ENCODE results near the gene DEFB128.
"Not testable (repeated sequence)": the region's sequence is repeated elsewhere in the genome, so short reads cannot be mapped to it uniquely, and the experiment has no call there.

Gene DEFB128

GRCh38 chr20:208942-209566 is 19.5 kb upstream of the DEFB128 start:
- no peak overlapping the region for H3K27ac ChIP-seq
- TF ChIP-seq CTCF (IDR thresholded peaks at IDR 0.05) = peak; percentile 78
- no peak for TF ChIP-seq ZFX (IDR thresholded peaks at IDR 0.05; ENCODE audit: borderline replicate concordance)

GRCh38 chr20:203630-204029 is 14.1 kb upstream of the DEFB128 start:
- H3K27ac ChIP-seq = not testable (repeated sequence)

- H3K27ac ChIP-seq = no peak overlapping the region
- TF ChIP-seq CTCF (IDR thresholded peaks at IDR 0.05) (no peak), ZFX (IDR thresholded peaks at IDR 0.05; ENCODE audit: borderline replicate concordance) (no peak)
These were observed 10.5 kb upstream of the DEFB128 start for GRCh38 chr20:199996-200395.

- no peak for TF ChIP-seq CTCF (IDR thresholded peaks at IDR 0.05)
- no peak for TF ChIP-seq ZFX (IDR thresholded peaks at IDR 0.05; ENCODE audit: borderline replicate concordance)
- H3K27ac ChIP-seq = no peak overlapping the region
These were observed 8.7 kb upstream of the DEFB128 start for GRCh38 chr20:198225-198624.

GRCh38 chr20:187733-188132 is 1.8 kb downstream of the DEFB128 start:
- H3K27ac ChIP-seq = no peak overlapping the region
- TF ChIP-seq ZFX (IDR thresholded peaks at IDR 0.05; ENCODE audit: borderline replicate concordance) = no peak
- TF ChIP-seq CTCF (IDR thresholded peaks at IDR 0.05) = no peak

GRCh38 chr20:184288-184687 is 5.2 kb downstream of the DEFB128 start:
- no peak overlapping the region for H3K27ac ChIP-seq
- TF ChIP-seq ZFX (IDR thresholded peaks at IDR 0.05; ENCODE audit: borderline replicate concordance) (no peak), CTCF (IDR thresholded peaks at IDR 0.05) (no peak)

GRCh38 chr20:168876-169275 is 20.6 kb downstream of the DEFB128 start:
- TF ChIP-seq ZFX (IDR thresholded peaks at IDR 0.05; ENCODE audit: borderline replicate concordance) = no peak
- TF ChIP-seq CTCF (IDR thresholded peaks at IDR 0.05) = no peak
- H3K27ac ChIP-seq = no peak overlapping the region

GRCh38 chr20:164618-165017 is 24.9 kb downstream of the DEFB128 start:
- H3K27ac ChIP-seq = no peak overlapping the region
- TF ChIP-seq CTCF (IDR thresholded peaks at IDR 0.05) (no peak), ZFX (IDR thresholded peaks at IDR 0.05; ENCODE audit: borderline replicate concordance) (no peak)

All from 22Rv1 (cell line).